Mucosa of stomach (tissue), 1 donor: ENCODE results near the gene PLEKHH2.
"Not testable (repeated sequence)": the region's sequence is repeated elsewhere in the genome, so short reads cannot be mapped to it uniquely, and the experiment has no call there.

Experiments used
- H3K27me3 ChIP-seq: one replicate; pipeline ENCODE4 v1.7.0; 2013; ENCODE audit warnings: mild to moderate bottlenecking, low read length; ENCODE audit not compliant: control insufficient read depth, insufficient read depth
- H3K36me3 ChIP-seq: one replicate; pipeline ENCODE4 v1.7.0; 2013; ENCODE audit warnings: low read length; ENCODE audit not compliant: control insufficient read depth, insufficient read depth
- H3K4me1 ChIP-seq: one replicate; pipeline ENCODE4 v1.7.0; 2013; ENCODE audit warnings: mild to moderate bottlenecking, low read length; ENCODE audit not compliant: control insufficient read depth, insufficient read depth
- H3K4me3 ChIP-seq: one replicate; pipeline ENCODE4 v1.7.0; 2013; ENCODE audit warnings: low read length
- H3K9ac ChIP-seq: one replicate; pipeline ENCODE4 v1.7.0; 2013; ENCODE audit warnings: mild to moderate bottlenecking, low read length, moderate library complexity
- H3K9me3 ChIP-seq: one replicate; pipeline ENCODE4 v1.7.0; 2013; ENCODE audit warnings: mild to moderate bottlenecking, low read length, moderate library complexity; ENCODE audit not compliant: control insufficient read depth
- donor health status: Pancreatic carcinoma.

Gene PLEKHH2

DNA sequence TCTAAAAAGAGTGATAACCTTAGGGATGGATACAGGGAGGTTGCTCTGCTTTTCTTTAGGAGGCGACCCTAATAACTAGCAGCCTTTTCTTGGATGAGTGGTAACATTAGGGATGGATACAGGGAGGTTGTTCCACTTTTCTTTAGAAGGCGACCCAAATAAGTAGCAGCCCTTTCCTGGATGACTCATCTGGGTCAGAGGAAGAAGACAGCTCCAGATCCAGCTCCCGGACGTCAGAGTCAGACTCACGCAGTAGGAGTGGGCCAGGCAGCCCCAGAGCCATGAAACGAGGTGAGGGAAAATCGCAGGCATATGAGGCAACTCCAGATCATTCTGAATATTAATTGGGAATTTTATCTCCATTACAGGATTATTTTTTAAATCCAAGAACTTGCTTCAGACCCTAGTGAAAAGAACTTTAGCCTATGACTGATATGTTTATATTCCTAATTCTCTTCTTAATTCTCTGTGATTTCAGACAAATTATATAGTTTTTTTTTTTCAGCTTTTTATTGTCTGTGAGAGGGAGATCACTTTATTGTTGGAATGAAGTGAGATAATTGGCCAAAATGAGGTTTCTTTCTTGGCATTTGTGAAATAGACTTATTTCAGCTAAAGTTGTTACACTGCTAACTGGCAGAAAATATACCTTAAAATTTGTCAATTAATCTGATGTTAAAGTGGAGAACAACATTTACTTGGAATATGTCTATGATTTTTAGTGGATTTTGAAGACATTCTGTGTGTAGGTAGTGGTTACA lies 70.4 kb downstream of the PLEKHH2 start:
- no peak overlapping the region for H3K4me3 ChIP-seq
- H3K27me3 ChIP-seq = no peaks in the 10 kb centered on the region
- H3K9ac ChIP-seq = no peak overlapping the region
- no peaks in the 10 kb centered on the region for H3K36me3 ChIP-seq
- H3K9me3 ChIP-seq = no peaks in the 10 kb centered on the region
- H3K4me1 ChIP-seq = no peaks in the 10 kb centered on the region

DNA sequence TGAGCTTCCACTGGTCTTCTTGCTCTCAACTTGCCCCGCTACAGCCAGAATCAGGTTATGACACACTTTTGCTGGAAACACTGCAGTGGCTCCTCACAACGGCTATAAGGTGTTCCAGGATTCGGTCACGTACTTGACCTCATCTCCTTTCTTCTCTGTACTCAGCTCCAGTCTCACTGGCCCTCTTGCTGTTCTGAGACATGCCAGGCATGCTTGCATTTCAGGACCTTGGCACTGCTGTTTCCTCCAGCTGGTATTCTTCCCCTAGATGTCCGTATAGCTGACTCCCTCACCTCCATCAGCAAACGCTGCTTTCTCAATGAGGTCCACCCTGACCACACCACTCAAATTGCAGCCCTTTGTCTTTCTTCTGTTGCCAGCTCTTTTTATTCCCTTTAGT lies 71.1 kb downstream of the PLEKHH2 start:
- Histone ChIP-seq H3K4me1 (no peaks in the 10 kb centered on the region), H3K4me3 (no peak overlapping the region), H3K36me3 (no peaks in the 10 kb centered on the region), H3K9me3 (no peaks in the 10 kb centered on the region), H3K9ac (no peak overlapping the region), H3K27me3 (no peaks in the 10 kb centered on the region)

DNA sequence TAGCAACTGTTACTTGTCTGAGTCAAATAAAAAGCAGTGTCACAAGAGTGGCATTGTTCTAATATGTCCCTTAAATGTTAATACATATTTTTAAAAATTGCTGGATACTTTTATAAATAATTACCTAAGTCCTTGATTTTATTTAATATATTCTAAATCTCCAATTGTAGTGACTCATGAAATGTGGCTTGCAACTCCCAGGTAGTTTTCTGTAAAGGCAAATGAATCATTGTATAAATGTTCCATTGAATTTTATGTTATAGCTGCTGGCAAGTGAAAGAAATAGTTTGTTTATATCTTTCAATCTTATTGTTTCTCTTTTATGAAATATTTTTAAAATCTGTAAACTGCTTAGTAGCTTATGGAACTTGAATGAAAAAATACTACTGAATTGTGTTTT lies 71.8 kb downstream of the PLEKHH2 start:
- Histone ChIP-seq H3K9me3 (no peaks in the 10 kb centered on the region), H3K9ac (no peak overlapping the region), H3K36me3 (no peaks in the 10 kb centered on the region), H3K27me3 (no peaks in the 10 kb centered on the region), H3K4me3 (no peak overlapping the region), H3K4me1 (no peaks in the 10 kb centered on the region)

DNA sequence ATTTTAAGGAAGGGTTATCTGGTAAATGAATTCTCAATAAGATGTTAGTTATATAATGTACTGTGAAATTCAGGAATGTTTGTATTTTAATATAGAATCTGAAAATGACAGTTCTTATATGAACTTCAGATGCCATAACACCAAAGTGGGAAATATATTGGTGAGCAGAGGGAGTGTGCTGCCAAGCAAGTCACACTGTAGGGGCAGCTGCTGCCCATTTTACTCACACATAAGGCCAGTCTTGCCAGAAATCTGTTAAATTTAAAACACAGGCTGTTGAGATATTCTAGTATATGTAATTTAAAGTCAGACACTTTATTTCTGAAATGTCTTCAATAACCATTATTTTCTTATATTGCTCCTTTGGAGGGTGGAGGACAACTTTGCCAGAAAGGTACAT lies 73.8 kb downstream of the PLEKHH2 start:
- Histone ChIP-seq H3K9ac (no peak overlapping the region), H3K4me3 (no peak overlapping the region), H3K36me3 (no peaks in the 10 kb centered on the region), H3K27me3 (no peaks in the 10 kb centered on the region), H3K9me3 (no peaks in the 10 kb centered on the region), H3K4me1 (no peaks in the 10 kb centered on the region)

DNA sequence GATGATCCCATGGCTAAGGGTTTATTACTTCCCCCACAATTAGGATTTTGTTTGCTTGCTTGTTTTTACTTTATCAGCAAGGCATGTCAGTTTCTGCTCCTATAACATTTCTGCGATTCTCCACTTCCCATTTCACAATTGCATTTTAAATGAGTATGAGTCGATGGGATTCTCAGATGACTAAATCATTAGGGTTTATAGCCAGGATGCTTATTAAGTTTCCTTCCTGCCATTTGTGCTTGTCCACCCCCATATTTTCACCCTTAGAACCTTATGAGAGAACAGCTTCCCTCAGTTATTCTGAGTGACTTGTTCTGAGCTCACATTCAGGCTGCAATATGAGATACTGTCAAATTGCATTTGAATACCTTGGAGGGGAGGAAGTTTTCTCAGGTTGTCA lies 77.1 kb downstream of the PLEKHH2 start:
- Histone ChIP-seq H3K36me3 (no peaks in the 10 kb centered on the region), H3K4me3 (no peak overlapping the region), H3K9ac (no peak overlapping the region), H3K4me1 (no peaks in the 10 kb centered on the region), H3K9me3 (no peaks in the 10 kb centered on the region), H3K27me3 (no peaks in the 10 kb centered on the region)

DNA sequence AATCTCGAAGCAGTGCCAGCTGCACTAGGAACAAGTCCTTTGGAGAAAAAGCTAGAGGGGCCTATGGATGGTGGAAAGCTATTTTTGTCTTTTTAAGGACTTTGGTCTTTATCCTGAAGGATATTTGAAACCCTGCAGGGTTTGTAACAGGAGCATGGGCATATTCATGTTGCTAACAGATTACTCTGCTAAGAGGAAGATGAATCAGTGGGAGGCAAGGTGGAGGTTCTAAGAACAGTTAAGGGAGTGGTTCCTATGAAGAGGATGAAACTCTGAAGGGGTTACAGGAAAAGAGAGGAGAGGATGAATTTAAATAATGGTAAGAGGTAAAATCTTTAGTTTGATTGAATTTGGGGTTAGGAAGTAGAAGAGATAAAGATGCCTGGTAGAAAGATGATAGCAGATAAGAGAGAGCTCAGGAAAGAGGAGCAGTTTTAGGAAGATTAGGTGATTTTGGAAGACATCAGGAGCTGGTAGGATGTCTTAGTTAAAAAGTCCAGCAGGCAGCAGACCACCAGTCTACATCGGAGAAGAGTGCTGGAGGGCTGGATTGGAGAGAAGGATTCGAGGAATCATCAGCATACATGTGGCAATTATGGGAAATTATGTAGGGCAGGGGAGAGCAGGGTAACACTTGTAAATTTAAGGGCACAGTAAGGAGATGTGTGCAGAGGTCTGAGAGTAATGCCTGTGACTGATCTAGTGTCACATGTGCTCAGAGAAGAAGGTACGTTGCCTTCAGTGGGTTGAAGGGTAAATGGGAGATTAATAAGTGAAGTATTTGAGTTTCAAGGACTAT lies 78.4 kb downstream of the PLEKHH2 start:
- no peaks in the 10 kb centered on the region for H3K9me3 ChIP-seq
- no peaks in the 10 kb centered on the region for H3K36me3 ChIP-seq
- no peak overlapping the region for H3K4me3 ChIP-seq
- H3K27me3 ChIP-seq = no peaks in the 10 kb centered on the region
- no peaks in the 10 kb centered on the region for H3K4me1 ChIP-seq
- no peak overlapping the region for H3K9ac ChIP-seq

DNA sequence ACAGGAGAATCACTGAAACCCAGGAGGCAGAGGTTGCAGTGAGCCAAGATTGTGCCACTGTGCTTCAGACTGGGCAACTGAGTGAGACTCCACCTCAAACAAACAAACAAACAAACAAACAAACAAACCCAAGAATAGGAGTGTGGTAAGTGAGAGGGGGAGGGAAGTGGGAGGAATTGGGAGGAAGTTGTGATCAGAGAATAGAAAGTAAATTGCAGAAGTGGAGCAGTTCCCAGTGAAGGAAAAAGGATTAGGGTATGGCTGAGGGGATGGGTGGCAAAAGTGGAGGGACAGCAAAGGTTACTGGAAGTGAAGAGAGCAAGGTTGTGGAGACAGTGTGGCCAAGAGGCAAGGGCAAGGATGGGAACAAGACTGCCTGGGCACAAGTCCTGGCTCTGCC lies 80.3 kb downstream of the PLEKHH2 start:
- Histone ChIP-seq H3K9ac (no peak overlapping the region), H3K9me3 (no peaks in the 10 kb centered on the region), H3K4me3 (no peak overlapping the region), H3K4me1 (no peaks in the 10 kb centered on the region), H3K27me3 (no peaks in the 10 kb centered on the region), H3K36me3 (no peaks in the 10 kb centered on the region)

DNA sequence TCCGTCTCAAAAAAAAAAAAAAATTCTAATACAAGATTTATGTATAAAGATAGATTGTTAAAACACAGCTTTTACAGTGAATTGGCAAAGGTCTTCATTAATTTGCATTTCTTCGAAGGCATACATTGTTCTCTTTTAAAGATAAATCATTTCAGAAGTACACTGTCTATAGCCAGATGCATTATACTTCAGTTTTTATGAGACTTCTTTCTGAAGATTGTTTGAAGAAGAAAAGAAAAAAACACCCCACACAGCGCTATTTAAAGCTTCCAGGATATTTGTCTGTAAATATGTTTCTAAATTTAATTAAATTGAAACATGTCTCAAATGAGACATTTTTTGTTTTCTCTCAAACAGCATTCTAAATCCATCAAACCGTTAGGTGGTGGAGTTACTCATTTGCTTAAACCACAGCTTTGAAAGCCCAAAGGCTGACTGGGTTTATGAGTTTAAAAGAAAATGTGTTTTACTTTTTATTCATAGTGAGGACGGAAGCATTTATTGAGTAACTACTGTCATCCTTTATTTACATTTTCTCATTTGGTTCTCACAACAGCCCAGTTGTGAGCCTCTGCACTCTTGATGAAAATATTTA lies 81.6 kb downstream of the PLEKHH2 start:
- H3K4me3 ChIP-seq = no peak overlapping the region

DNA sequence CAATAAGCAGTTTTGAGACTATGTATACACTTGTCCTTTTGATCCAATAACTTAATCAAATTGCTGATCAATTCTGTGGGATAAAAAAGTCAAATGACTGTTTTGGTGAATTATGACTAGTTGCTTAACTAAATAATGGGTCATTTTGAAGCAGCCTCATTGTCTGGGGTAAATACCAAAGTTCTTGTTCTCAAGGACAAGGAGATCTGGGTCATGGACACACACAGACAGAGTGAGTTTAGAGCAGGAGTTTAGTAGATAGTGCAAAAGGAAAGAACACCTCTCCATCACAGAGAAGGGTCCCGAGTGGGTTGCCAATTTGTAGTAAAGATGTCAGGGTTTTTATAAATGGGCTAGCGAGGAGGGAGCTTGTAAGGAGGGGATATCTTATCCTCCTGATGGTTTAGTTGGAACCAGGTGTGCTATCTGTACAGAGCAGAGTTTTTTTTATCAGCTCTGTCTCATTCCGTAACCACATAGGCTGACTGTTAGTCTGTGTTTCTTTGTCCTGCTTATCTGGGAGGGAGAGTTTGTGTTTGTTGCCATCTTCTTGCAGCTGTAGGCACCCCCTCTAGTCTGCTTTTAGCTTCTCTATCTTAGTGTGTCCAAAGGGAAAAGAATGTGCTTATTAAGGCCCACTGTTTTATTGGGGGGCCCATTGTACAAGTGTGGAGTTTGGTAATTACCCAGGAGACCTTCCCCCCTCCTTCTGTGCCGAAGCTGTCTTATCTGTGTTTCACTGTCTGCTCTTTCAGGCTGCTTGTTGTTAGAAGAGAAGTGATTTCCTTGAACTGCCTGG lies 87.9 kb downstream of the PLEKHH2 start:
- Histone ChIP-seq H3K36me3 (no peaks in the 10 kb centered on the region), H3K9ac (no peak overlapping the region), H3K4me1 (peaks cover 6% of the 10 kb centered on the region), H3K9me3 (no peaks in the 10 kb centered on the region), H3K4me3 (no peak overlapping the region), H3K27me3 (no peaks in the 10 kb centered on the region)

More for the DNA sequence above, 81.6 kb downstream of the PLEKHH2 start:
- H3K27me3 ChIP-seq = no peaks in the 10 kb centered on the region
- no peaks in the 10 kb centered on the region for H3K36me3 ChIP-seq
- H3K9ac ChIP-seq = no peak overlapping the region
- peaks cover 3% of the 10 kb centered on the region for H3K4me1 ChIP-seq
- H3K9me3 ChIP-seq = no peaks in the 10 kb centered on the region

DNA sequence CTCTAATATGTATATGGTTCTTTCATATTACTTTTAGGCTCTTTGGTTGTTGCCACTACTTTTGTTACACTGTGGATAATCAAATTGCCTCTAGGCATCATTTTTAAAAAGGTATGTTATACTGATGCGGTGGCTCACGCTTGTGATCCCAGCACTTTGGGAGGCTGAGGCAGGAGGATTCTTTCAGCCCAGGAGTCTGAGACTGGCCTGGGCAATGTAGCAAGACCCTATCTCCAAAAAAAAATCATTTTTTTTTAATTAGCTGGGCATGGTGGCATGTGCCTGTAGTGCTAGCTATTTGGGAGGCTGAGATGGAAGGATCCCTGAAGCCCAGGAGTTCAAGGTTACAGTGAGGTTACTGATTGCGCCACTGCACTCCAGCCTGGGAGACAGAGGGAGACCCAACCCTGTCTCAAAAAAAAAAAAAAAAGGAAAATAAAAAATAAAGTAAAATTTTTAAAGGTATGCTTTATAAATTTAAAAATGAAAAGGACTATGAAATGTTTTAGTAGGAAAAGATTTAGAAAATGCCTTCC lies 88.7 kb downstream of the PLEKHH2 start:
- peaks cover 6% of the 10 kb centered on the region for H3K4me1 ChIP-seq
- H3K36me3 ChIP-seq = no peaks in the 10 kb centered on the region
- no peak overlapping the region for H3K9ac ChIP-seq
- H3K27me3 ChIP-seq = no peaks in the 10 kb centered on the region
- no peak overlapping the region for H3K4me3 ChIP-seq
- H3K9me3 ChIP-seq = no peaks in the 10 kb centered on the region

DNA sequence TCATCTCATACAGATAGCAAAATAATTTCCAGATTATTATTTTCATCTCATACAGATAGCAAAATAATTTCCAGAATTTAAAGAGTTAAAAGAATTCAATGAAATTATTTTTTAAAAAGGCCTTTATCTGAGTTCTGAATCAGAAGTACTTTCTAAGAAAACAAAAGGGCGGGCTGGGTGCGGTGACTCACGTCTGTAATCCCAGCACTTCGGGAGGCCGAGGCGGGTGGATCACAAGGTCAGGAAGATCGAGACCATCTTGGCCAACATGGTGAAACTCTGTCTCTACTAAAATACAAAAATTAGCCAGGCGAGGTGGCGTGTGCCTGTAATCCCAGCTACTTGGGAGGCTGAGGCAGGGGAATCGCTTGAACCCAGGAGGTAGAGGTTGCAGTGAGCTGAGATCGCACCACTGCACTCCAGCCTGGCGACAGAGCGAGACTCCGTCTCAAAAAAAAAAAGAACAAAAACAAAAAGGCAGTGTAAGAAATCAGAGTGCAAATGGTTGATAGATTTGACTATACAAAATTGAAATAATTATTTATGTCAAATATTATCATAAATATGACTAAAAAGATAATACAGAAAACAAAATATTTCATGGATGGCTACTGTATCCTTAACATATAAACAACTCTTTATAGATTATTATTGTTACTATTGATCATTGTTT lies 90.0 kb downstream of the PLEKHH2 start:
- not testable (repeated sequence) for H3K4me3 ChIP-seq, H3K9me3 ChIP-seq, H3K4me1 ChIP-seq, H3K27me3 ChIP-seq, H3K9ac ChIP-seq, H3K36me3 ChIP-seq
